ENCODE data around the gene SHMT2.

Gene SHMT2

GRCh38 chr12:57211791-57212700, 17.5 kb upstream of the SHMT2 start:
- H3K27ac Mint-ChIP-seq (ENCODE audit: low read depth): no peak overlapping the region
- peaks cover 43% of the 10 kb centered on the region for H3K27me3 Mint-ChIP-seq
- peaks cover 8% of the 10 kb centered on the region for H3K36me3 Mint-ChIP-seq (ENCODE audit: insufficient read depth)
- no peak overlapping the region for H3K4me3 Mint-ChIP-seq
- ATAC-seq (replicated peaks; ENCODE audit: extremely low read depth, poor library complexity, severe bottlenecking) (no peak), DNase-seq (ENCODE audit: low spot score in 2 of 2) (no peak)
- peaks cover 30% of the 10 kb centered on the region for H3K4me1 Mint-ChIP-seq
- H3K9me3 Mint-ChIP-seq: no peaks in the 10 kb centered on the region

GRCh38 chr12:57212701-57213057, 16.8 kb upstream of the SHMT2 start:
- H3K27me3 Mint-ChIP-seq: peaks cover 49% of the 10 kb centered on the region
- no peak for ATAC-seq (replicated peaks; ENCODE audit: extremely low read depth, poor library complexity, severe bottlenecking)
- peaks cover 36% of the 10 kb centered on the region for H3K4me1 Mint-ChIP-seq
- H3K27ac Mint-ChIP-seq (ENCODE audit: low read depth): no peak overlapping the region
- DNase-seq (ENCODE audit: low spot score in 2 of 2): no peak
- no peak overlapping the region for H3K4me3 Mint-ChIP-seq
- no peaks in the 10 kb centered on the region for H3K9me3 Mint-ChIP-seq
- H3K36me3 Mint-ChIP-seq (ENCODE audit: insufficient read depth): peaks cover 9% of the 10 kb centered on the region

GRCh38 chr12:57213058-57213715, 16.3 kb upstream of the SHMT2 start:
- peaks cover 54% of the 10 kb centered on the region for H3K27me3 Mint-ChIP-seq
- H3K4me1 Mint-ChIP-seq: peaks cover 40% of the 10 kb centered on the region
- H3K27ac Mint-ChIP-seq (ENCODE audit: low read depth): peak overlapping the region; percentile 45
- peaks cover 9% of the 10 kb centered on the region for H3K36me3 Mint-ChIP-seq (ENCODE audit: insufficient read depth)
- no peak overlapping the region for H3K4me3 Mint-ChIP-seq
- ATAC-seq (replicated peaks; ENCODE audit: extremely low read depth, poor library complexity, severe bottlenecking) (peak; percentile 49), DNase-seq (ENCODE audit: low spot score in 2 of 2) (peak; percentile 76 to 78)
- no peaks in the 10 kb centered on the region for H3K9me3 Mint-ChIP-seq

GRCh38 chr12:57213763-57214397, 15.6 kb upstream of the SHMT2 start:
- H3K9me3 Mint-ChIP-seq: no peaks in the 10 kb centered on the region
- H3K4me1 Mint-ChIP-seq: peaks cover 46% of the 10 kb centered on the region
- H3K36me3 Mint-ChIP-seq (ENCODE audit: insufficient read depth): peaks cover 9% of the 10 kb centered on the region
- H3K4me3 Mint-ChIP-seq: peak overlapping the region; percentile 31
- peak overlapping the region; percentile 45 for H3K27ac Mint-ChIP-seq (ENCODE audit: low read depth)
- DNase-seq (ENCODE audit: low spot score in 2 of 2) (no peak), ATAC-seq (replicated peaks; ENCODE audit: extremely low read depth, poor library complexity, severe bottlenecking) (no peak)
- H3K27me3 Mint-ChIP-seq: peaks cover 61% of the 10 kb centered on the region

- H3K36me3 Mint-ChIP-seq (ENCODE audit: insufficient read depth): peaks cover 9% of the 10 kb centered on the region
- H3K27me3 Mint-ChIP-seq: peaks cover 66% of the 10 kb centered on the region
- DNase-seq (ENCODE audit: low spot score in 2 of 2): peak; percentile 45 to 52
- H3K4me1 Mint-ChIP-seq: peaks cover 46% of the 10 kb centered on the region
- ATAC-seq (replicated peaks; ENCODE audit: extremely low read depth, poor library complexity, severe bottlenecking): no peak
- H3K27ac Mint-ChIP-seq (ENCODE audit: low read depth): peak overlapping the region; percentile 45
- peak overlapping the region; percentile 31 for H3K4me3 Mint-ChIP-seq
- H3K9me3 Mint-ChIP-seq: no peaks in the 10 kb centered on the region
These were observed 15.1 kb upstream of the SHMT2 start for GRCh38 chr12:57214398-57214781.

- peaks cover 73% of the 10 kb centered on the region for H3K27me3 Mint-ChIP-seq
- no peaks in the 10 kb centered on the region for H3K9me3 Mint-ChIP-seq
- peaks cover 8% of the 10 kb centered on the region for H3K36me3 Mint-ChIP-seq (ENCODE audit: insufficient read depth)
- peak overlapping the region; percentile 62 for H3K27ac Mint-ChIP-seq (ENCODE audit: low read depth)
- DNase-seq (ENCODE audit: low spot score in 2 of 2) (no peak), ATAC-seq (replicated peaks; ENCODE audit: extremely low read depth, poor library complexity, severe bottlenecking) (no peak)
- H3K4me1 Mint-ChIP-seq: peaks cover 52% of the 10 kb centered on the region
- H3K4me3 Mint-ChIP-seq: peak overlapping the region; percentile 74
These were observed 14.4 kb upstream of the SHMT2 start for GRCh38 chr12:57215065-57215464.

- DNase-seq (ENCODE audit: low spot score in 2 of 2): peak in 1 of 2 donors; percentile 39
- peak overlapping the region; percentile 74 for H3K4me3 Mint-ChIP-seq
- peaks cover 53% of the 10 kb centered on the region for H3K4me1 Mint-ChIP-seq
- H3K27me3 Mint-ChIP-seq: peaks cover 78% of the 10 kb centered on the region
- H3K9me3 Mint-ChIP-seq: no peaks in the 10 kb centered on the region
- H3K27ac Mint-ChIP-seq (ENCODE audit: low read depth): peak overlapping the region; percentile 62
- peak; percentile 42 for ATAC-seq (replicated peaks; ENCODE audit: extremely low read depth, poor library complexity, severe bottlenecking)
- H3K36me3 Mint-ChIP-seq (ENCODE audit: insufficient read depth): peaks cover 8% of the 10 kb centered on the region
These were observed 13.9 kb upstream of the SHMT2 start for GRCh38 chr12:57215668-57216013.

GRCh38 chr12:57216014-57216911, 13.2 kb upstream of the SHMT2 start, which contains the start of gene NXPH4:
Gene NXPH4 (plus strand): TSS chr12:57216794. CDS start chr12:57216970, 176 bp downstream.
- Mint-ChIP-seq H3K27me3 (peaks cover 85% of the 10 kb centered on the region), H3K36me3 (ENCODE audit: insufficient read depth) (peaks cover 8% of the 10 kb centered on the region), H3K4me1 (peaks cover 58% of the 10 kb centered on the region), H3K27ac (ENCODE audit: low read depth) (peak within 1 kb of the TSS; percentile 69), H3K4me3 (peak within 1 kb of the TSS; percentile 83), H3K9me3 (no peaks in the 10 kb centered on the region)
- DNase-seq (ENCODE audit: low spot score in 2 of 2) (no peak), ATAC-seq (replicated peaks; ENCODE audit: extremely low read depth, poor library complexity, severe bottlenecking) (no peak)

GRCh38 chr12:57216921-57217879, 12.3 kb upstream of the SHMT2 start:
- peaks cover 94% of the 10 kb centered on the region for H3K27me3 Mint-ChIP-seq
- H3K27ac Mint-ChIP-seq (ENCODE audit: low read depth): peak overlapping the region; percentile 69
- peaks cover 65% of the 10 kb centered on the region for H3K4me1 Mint-ChIP-seq
- H3K9me3 Mint-ChIP-seq: no peaks in the 10 kb centered on the region
- H3K36me3 Mint-ChIP-seq (ENCODE audit: insufficient read depth): peaks cover 8% of the 10 kb centered on the region
- ATAC-seq (replicated peaks; ENCODE audit: extremely low read depth, poor library complexity, severe bottlenecking) (peak; percentile 59), DNase-seq (ENCODE audit: low spot score in 2 of 2) (peak in 1 of 2 donors; percentile 62)
- peak overlapping the region; percentile 83 for H3K4me3 Mint-ChIP-seq

- Mint-ChIP-seq H3K36me3 (ENCODE audit: insufficient read depth) (peaks cover 8% of the 10 kb centered on the region), H3K4me3 (peak overlapping the region; percentile 83), H3K27ac (ENCODE audit: low read depth) (peak overlapping the region; percentile 69), H3K9me3 (no peaks in the 10 kb centered on the region), H3K27me3 (peaks cover 94% of the 10 kb centered on the region), H3K4me1 (peaks cover 75% of the 10 kb centered on the region)
- DNase-seq (ENCODE audit: low spot score in 2 of 2) (no peak), ATAC-seq (replicated peaks; ENCODE audit: extremely low read depth, poor library complexity, severe bottlenecking) (no peak)
These were observed 11.3 kb upstream of the SHMT2 start for GRCh38 chr12:57218030-57218853.

All from central memory CD8-positive, alpha-beta T cell (primary cell).